GM21717 (cell line): Measurements from ENCODE around the gene PTPRG.

Experiments
- ATAC-seq: cut with Tn5 transposase; IDR thresholded peaks from one replicate; pipeline ENCODE4 v1.9.1; 2021; ENCODE audit warnings: mild to moderate bottlenecking, moderate library complexity; ENCODE audit not compliant: unreplicated experiment

Gene PTPRG

GRCh38 chr3:61616586-61616985 lies 55.2 kb downstream of the PTPRG start:
- no peak for ATAC-seq

GRCh38 chr3:61617041-61617440 lies 55.7 kb downstream of the PTPRG start:
- ATAC-seq = no peak

- no peak for ATAC-seq
Observed at GRCh38 chr3:61617651-61618050, 56.3 kb downstream of the PTPRG start.

- no peak for ATAC-seq
Observed at GRCh38 chr3:61618231-61618630, 56.9 kb downstream of the PTPRG start.

- no peak for ATAC-seq
Observed at GRCh38 chr3:61618871-61619270, 57.5 kb downstream of the PTPRG start.

- no peak for ATAC-seq
Observed at GRCh38 chr3:61620073-61620472, 58.7 kb downstream of the PTPRG start.

GRCh38 chr3:61624300-61624699 lies 62.9 kb downstream of the PTPRG start:
- no peak for ATAC-seq

DNA sequence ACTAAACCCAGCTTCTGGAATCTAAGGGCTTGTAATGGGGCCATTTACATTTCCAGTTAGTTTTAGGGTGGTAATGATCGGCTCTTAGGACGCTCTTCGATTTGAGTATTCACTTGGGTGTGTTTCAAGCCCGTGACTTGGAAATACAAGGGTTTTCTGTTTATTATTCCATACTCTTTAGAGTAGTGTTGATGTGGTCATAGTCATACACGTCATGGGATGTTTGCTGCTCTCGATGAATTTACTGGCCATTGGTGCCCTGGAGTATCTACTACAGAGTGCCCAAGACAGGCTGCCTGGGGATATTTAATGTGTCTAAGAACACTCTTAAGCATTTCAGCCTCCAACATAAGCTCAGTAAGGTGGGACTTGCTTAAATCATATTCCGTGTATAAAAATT lies 64.1 kb downstream of the PTPRG start:
- no peak for ATAC-seq

DNA sequence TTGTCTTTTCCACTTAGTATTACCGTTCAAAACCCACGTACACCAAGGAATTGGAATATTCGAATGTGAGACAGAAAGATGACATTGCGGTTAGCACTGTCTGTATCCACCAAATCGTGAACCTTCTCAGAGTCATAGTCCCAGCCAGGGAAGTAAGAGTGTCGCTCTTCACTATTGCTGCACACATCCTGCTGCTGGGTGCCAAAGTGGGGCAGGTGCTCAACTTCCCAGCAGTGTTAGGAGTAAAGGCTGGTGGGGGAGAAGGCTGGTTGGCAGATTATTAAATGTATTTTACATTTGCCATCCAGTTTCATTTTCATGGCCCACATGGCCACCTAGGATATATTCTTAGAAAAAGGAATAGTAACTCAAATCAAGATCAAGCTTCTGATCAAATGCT lies 65.1 kb downstream of the PTPRG start:
- no peak for ATAC-seq

- ATAC-seq = no peak
Observed at GRCh38 chr3:61627768-61628185, 66.4 kb downstream of the PTPRG start.

GRCh38 chr3:61628636-61629035 lies 67.3 kb downstream of the PTPRG start:
- no peak for ATAC-seq

- no peak for ATAC-seq
Observed at GRCh38 chr3:61629442-61629841, 68.1 kb downstream of the PTPRG start.

DNA sequence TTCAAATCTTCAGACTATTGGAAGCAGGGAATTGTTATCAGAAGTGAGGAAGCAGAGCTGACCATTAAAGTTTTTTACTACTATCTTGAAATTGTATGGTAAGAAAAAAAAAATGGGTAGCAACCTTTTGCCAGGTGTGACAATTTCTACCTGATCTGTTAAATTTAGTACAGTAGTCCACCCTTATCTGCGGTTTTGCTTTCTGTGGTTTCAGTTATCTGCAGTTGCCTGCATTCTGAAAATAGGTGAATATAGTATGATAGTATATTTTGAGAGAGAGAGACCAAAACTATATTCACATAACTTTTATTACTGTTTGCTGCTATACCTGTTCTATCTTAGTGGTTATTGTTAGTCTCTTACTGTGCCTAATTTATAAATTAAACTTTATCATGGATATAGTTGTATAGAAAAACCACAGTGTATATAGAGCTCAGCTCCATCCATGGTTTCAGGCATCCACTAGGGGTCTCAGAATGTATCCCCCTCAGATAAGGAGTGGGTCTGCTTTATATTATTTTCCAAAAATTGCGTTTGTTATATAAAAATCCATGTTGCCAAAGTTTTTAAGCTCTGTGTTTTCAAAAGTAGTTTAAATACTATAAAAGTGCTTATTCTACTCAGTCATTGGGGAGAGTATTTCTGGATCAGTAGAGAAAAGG lies 69.9 kb downstream of the PTPRG start:
- no peak for ATAC-seq

GRCh38 chr3:61632568-61633175 lies 71.3 kb downstream of the PTPRG start:
- no peak for ATAC-seq

DNA sequence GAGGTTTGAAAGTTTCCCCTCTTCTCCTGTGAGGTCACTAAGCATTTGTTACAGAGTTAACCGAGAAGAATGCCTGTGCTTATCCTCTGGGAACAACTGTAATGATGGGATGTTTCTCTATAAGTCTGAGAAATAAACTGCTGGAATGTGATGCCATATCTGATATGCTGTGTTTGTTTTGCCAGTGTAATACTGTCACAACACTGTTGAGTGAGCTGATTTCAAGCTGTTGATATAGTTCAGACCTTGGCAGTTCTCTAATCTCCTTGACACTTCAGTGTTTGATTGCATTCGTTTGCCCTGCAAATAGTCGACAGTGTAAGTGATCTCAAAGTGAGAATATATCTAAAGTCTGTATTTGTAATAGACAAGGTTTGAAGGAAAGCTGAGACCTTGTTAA lies 73.3 kb downstream of the PTPRG start:
- ATAC-seq = no peak

DNA sequence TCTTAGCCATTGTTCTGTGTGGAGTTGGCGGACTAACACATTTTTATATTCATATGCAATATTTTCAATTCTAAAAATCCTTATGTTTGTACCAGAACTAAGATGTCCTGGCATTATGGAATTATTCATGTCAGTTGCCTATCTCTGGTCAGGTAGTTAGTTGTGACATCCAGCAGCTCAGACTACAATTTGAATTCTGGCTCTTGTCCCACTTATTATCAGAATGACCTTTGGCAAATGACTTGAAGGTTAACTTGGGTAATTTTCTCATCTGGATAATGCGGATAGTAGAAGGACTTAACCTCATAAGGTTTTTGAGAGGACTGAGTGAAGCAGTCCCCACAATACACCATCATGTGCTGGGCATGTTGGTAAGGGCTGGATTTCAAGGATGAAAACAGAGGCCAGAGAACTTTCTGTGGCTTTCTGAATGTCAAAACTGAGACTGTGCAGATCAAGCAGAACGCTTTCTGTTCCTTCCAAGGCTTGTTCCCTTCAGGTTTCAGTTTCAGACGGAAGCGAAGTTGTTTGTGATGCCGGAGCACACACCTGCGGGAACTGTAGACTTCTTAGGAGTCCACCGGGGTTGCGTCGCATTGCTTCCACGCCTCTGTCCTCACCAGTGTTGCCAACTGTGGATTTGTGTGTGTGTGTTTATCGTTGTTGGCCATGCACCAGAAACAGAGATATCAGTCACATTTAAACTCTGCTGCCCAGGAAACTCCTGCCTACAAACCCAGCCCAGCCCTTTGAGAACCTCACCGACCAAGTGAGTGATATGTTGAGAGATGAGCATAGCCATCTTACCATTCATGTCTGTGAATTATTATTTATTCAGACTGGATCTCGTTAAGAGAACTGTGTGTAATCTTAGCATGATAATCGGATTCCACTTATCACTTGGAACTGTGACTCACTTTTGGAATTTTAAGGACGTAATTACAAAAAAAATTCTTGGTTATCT lies 76.0 kb downstream of the PTPRG start:
- peak; percentile 94 for ATAC-seq

DNA sequence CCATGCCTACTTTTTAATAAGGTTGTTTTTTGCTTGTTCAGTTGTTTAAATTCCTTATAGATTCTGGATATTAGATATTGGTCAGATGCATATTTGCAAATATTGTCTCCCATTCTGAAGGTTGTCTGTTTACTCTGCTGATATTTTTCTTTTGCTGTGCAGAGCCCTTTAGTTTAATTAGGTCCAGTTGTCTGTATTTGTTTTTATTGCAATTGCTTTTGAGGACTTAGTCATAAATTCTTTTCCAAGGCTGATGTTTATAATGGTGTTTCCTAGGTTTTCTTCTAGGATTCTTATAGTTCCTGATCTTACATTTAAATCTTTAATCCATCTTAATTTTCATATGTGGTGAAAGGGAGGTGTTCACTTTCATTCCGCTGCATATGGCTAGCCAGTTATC lies 77.4 kb downstream of the PTPRG start:
- ATAC-seq = no peak

DNA sequence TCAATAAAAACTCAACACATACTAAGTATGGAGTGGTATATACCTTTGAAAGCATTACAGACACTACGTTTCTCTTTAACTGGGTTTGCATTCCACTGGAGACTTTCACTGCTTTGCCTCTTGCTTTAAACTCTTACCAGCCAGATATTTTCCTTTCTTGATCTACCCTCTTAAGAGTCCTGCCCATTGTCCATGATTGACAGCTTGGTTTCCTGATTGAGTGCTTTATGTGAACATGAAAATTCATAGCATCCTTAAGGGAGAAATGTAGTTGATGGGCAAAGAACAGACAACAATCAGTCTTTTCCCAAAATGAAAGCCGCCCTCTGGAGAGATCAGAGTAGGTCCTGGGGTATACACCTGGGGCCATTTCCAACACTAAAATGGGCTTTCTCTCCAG lies 78.6 kb downstream of the PTPRG start:
- ATAC-seq = no peak

- no peak for ATAC-seq
Observed at GRCh38 chr3:61645148-61645547, 83.8 kb downstream of the PTPRG start.

GRCh38 chr3:61646360-61646759 lies 85.0 kb downstream of the PTPRG start:
- ATAC-seq = no peak

GRCh38 chr3:61646851-61647525 lies 85.6 kb downstream of the PTPRG start:
- ATAC-seq = no peak
